Measurements from ENCODE around the gene ARHGAP15. TPM values are rescaled to one million over a fixed set of nuclear protein-coding genes. Genes with fewer than 3 reads are reported as not detected.

Gene ARHGAP15
- total RNA-seq, 2 experiments from 2014 or later, result 72.1 to 98.4 TPM

DNA sequence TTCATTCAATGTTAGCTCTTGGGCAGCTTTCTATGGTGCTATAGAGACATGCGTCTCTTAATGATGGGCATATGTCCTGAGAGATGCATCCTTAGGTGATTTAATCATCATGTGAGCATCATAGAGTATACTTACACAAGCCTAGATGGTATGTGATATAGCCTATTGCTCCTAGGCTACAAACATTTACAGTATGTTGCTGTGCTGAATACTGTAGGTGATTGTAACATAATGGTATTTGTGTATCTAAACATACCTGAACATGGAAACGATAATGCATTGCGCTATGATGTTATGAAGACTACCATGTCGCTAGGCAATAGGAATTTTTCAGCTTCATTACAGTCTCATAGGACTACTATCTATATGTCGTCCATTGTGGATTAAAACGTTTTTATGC, 89.4 kb downstream of the ARHGAP15 start:
- BruUV-seq (replicated peaks), result no TSS peak
- intact Hi-C loops (cut with micrococcal nuclease; ENCODE audit: unreplicated experiment), result no loop called here
- no peaks in the 10 kb centered on the region for H3K9me3 ChIP-seq (ENCODE audit: low read length)
- no peaks in the 10 kb centered on the region for H4K20me1 ChIP-seq (ENCODE audit: insufficient read depth, low read length)
- no peaks in the 10 kb centered on the region for H3K79me2 ChIP-seq (ENCODE audit: insufficient read depth, low read depth, low read length)
- ChIA-PET POLR2A (interaction anchor here (0.5 to 0.9 kb wide), 6 partner anchors 10 to 493 kb away, joined by 3 to 4 read pairs (median 3); no protein-coding TSS in a partner anchor), CTCF (ENCODE audit: unreplicated experiment) (interaction anchor here (1.2 kb wide), 1 partner anchor 107 kb away, joined by 3 read pairs; no protein-coding TSS in a partner anchor)
- no peak overlapping the region for H3K27ac ChIP-seq (ENCODE audit: low read depth, low read length, poor library complexity, severe bottlenecking)
- no peak overlapping the region for H2AFZ ChIP-seq (ENCODE audit: low read length)
- no peak overlapping the region for H3K4me2 ChIP-seq (ENCODE audit: low read length)
- no peak overlapping the region for H3K4me3 ChIP-seq (ENCODE audit: low read depth, low read length, poor library complexity, severe bottlenecking)
- no peaks in the 10 kb centered on the region for H3K4me1 ChIP-seq (ENCODE audit: insufficient read depth, low read length, poor library complexity, severe bottlenecking)
- peaks cover 31% of the 10 kb centered on the region; the same call in 1 of the 2 replicates for H3K36me3 ChIP-seq (ENCODE audit: insufficient read depth, low read length)
- no peak for DNase-seq (ENCODE audit: low spot score)
- H3K9me2 ChIP-seq (ENCODE audit: insufficient read depth, low read length), result no peaks in the 10 kb centered on the region
- TF ChIP-seq EZH2phosphoT487 (IDR thresholded peaks at IDR 0.05; ENCODE audit: borderline replicate concordance, low read depth, low read length), result no peak
- TF ChIP-seq CTCF (conservative IDR thresholded peaks at IDR 0.05; ENCODE audit: low read length), result no peak

DNA sequence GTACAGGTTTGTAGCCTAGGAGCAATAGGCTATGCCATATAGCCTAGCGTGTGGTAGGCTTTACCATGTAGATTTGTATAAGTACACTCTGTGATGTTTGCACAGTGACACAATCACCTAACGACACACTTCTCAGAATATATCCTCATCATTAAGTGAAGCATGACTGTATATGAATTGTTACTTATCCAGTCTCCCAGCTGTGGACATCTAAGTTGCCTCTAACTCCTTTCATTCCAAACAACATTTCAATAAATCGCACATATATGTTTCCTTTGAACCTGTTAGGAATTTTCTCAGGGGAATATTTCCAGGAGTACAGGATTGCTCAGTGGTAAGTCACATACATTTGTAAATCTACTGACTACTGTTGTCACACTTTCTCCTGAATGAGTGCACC, 90.0 kb downstream of the ARHGAP15 start:
- intact Hi-C loops (cut with micrococcal nuclease; ENCODE audit: unreplicated experiment), result no loop called here

More for the DNA sequence above, 90.0 kb downstream of the ARHGAP15 start:
- H3K79me2 ChIP-seq (ENCODE audit: insufficient read depth, low read depth, low read length), result no peaks in the 10 kb centered on the region
- H3K4me3 ChIP-seq (ENCODE audit: low read depth, low read length, poor library complexity, severe bottlenecking), result no peak overlapping the region
- BruUV-seq (replicated peaks), result no TSS peak
- POLR2A ChIA-PET, result no interaction called here
- H3K4me1 ChIP-seq (ENCODE audit: insufficient read depth, low read length, poor library complexity, severe bottlenecking), result no peaks in the 10 kb centered on the region
- no peaks in the 10 kb centered on the region for H3K9me2 ChIP-seq (ENCODE audit: insufficient read depth, low read length)
- H4K20me1 ChIP-seq (ENCODE audit: insufficient read depth, low read length), result no peaks in the 10 kb centered on the region
- peaks cover 33% of the 10 kb centered on the region; the same call in 1 of the 2 replicates for H3K36me3 ChIP-seq (ENCODE audit: insufficient read depth, low read length)
- TF ChIP-seq CTCF (conservative IDR thresholded peaks at IDR 0.05; ENCODE audit: low read length) (no peak), EZH2phosphoT487 (IDR thresholded peaks at IDR 0.05; ENCODE audit: borderline replicate concordance, low read depth, low read length) (no peak)
- H3K27ac ChIP-seq (ENCODE audit: low read depth, low read length, poor library complexity, severe bottlenecking), result no peak overlapping the region
- H2AFZ ChIP-seq (ENCODE audit: low read length), result no peak overlapping the region
- CTCF ChIA-PET (ENCODE audit: unreplicated experiment), result interaction anchor here (1.2 kb wide), 1 partner anchor 108 kb away, joined by 3 read pairs; no protein-coding TSS in a partner anchor
- DNase-seq (ENCODE audit: low spot score), result no peak
- no peaks in the 10 kb centered on the region for H3K9me3 ChIP-seq (ENCODE audit: low read length)
- H3K4me2 ChIP-seq (ENCODE audit: low read length), result no peak overlapping the region

Data from OCI-LY7 (cell line).